ENCODE data around the gene UBXN7.
"Not testable (repeated sequence)": the region's sequence is repeated elsewhere in the genome, so short reads cannot be mapped to it uniquely, and the experiment has no call there.

The UBXN7 gene

GRCh38 chr3:196354132-196354531, 78.1 kb downstream of the UBXN7 start:
- no peak for DNase-seq (ENCODE audit: low spot score)

DNA sequence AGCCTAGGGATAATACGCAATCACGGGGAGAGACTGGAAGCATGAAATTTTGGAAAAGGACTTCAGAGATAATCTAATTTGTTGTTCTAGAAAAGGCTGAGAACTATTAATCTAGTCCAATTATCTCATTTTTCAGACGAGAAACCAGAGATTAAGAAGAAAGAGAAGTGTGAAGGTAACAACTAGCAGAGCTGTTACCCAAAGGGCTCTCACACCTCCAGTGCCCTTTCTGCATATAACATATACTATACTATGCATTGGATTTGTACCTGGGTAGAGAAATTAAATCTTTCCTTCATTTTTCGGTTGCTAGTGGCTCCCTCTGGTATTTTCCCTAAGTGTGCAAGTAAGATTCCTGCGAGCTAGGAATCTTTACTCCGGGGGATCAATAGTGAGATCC, 80.7 kb downstream of the UBXN7 start:
- no peak for DNase-seq (ENCODE audit: low spot score)

DNA sequence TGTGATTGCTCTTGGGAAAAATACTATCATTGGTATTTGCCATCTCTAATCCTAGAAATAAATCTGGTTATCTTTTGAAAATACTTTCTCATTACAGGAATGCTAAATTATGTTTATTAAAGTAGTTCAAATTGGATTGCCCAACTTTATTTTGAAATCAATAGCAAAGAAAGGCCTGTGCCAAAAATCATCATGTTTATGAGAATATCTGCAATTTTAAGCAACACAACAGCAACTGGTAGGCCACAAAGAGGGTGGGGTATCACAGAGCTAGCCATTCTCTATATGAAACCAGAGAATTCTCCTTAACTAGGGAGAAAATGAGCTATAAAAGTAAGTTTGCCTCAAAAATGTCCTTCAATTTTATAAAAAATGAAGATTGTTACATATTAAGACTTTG, 82.2 kb downstream of the UBXN7 start:
- DNase-seq (ENCODE audit: low spot score) = no peak

GRCh38 chr3:196348698-196349097, 83.5 kb downstream of the UBXN7 start:
- no peak for DNase-seq (ENCODE audit: low spot score)

GRCh38 chr3:196344663-196345062, 87.6 kb downstream of the UBXN7 start:
- DNase-seq (ENCODE audit: low spot score) = no peak

DNA sequence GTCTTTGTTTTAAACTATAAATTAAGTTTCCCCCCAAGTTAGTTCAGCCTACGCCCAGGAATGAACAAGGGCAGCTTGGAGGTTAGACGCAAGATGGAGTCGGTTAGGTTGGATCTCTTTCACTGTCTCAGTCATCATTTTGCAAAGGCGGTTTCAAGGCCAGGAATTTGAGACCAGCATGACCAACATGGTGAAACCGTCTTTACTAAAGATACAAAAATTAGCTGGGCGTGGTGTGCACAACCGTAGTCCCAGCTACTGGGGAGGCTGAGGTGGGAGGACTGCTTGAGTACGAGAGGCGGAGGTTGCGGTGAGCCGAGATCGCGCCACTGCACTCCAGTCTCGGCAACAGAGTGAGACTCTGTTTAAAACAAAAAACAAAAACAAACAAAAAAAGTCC, 88.3 kb downstream of the UBXN7 start:
- DNase-seq (ENCODE audit: low spot score) = not testable (repeated sequence)

DNA sequence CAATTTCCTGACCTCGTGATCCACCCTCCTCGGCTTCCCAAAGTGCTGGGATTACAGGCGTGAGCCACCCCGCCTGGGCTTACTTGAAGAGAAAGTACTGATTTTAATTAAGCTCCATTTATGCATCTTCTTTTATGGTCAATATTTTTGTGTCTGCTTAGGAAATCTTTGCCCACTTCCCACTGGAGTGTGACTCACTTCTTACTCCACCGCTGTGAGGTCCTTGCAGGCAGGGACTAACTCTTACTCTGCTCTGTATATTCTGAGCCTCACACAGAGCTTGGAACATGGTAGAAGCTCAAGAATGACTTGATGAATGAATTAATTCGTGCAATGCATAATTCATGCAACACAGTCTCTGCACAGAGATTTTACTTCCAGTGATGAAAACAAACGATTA, 91.1 kb downstream of the UBXN7 start:
- no peak for DNase-seq (ENCODE audit: low spot score)

DNA sequence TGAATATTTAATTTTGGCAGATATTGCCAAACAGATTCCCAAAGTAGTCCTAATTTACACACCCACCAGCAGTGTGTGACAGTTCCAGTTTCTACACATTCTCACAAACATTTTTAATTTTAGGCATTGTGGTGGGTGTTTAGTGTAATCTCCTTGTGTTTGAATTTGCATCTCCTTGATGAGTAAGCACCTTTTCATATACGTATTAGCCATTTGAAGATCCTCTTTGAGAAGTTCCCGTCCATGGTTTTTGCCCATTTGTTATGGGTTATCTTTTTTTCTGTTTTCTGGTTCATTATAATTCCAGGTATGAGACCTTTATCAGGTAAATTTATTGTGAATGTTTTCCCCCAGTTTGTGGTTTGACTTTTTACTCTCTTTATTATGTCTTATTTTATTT, 91.8 kb downstream of the UBXN7 start:
- no peak for DNase-seq (ENCODE audit: low spot score)

- no peak for DNase-seq (ENCODE audit: low spot score)
Measured at GRCh38 chr3:196339493-196340254, 92.6 kb downstream of the UBXN7 start.

- no peak for DNase-seq (ENCODE audit: low spot score)
Measured at GRCh38 chr3:196339044-196339443, 93.2 kb downstream of the UBXN7 start.

GRCh38 chr3:196336319-196337145, 95.7 kb downstream of the UBXN7 start:
- DNase-seq (ENCODE audit: low spot score) = no peak

- DNase-seq (ENCODE audit: low spot score) = no peak
Measured at GRCh38 chr3:196335503-196335948, 96.7 kb downstream of the UBXN7 start.

GRCh38 chr3:196334982-196335381, 97.2 kb downstream of the UBXN7 start:
- no peak for DNase-seq (ENCODE audit: low spot score)

DNA sequence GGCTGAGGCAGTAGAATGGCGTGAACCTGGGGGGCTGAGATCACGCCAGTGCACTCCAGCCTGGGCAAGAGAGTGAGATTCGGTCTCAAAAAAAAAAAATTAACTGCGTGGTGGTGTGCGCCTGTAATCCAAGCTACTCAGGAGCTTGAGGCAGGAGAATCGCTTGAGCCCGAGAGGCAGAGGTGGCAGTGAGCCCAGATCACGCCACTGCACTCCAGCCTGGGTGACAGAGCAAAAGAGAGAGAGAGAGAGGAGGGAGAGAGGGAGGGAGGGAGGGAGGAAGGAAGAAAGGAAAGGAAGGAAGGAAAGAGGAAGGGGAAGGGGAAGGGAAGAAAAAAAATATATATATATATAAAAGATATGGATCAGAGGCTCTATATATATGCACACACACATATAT, 100.1 kb downstream of the UBXN7 start:
- no peak for DNase-seq (ENCODE audit: low spot score)

GRCh38 chr3:196327405-196327804, 104.8 kb downstream of the UBXN7 start:
- DNase-seq (ENCODE audit: low spot score) = no peak

DNA sequence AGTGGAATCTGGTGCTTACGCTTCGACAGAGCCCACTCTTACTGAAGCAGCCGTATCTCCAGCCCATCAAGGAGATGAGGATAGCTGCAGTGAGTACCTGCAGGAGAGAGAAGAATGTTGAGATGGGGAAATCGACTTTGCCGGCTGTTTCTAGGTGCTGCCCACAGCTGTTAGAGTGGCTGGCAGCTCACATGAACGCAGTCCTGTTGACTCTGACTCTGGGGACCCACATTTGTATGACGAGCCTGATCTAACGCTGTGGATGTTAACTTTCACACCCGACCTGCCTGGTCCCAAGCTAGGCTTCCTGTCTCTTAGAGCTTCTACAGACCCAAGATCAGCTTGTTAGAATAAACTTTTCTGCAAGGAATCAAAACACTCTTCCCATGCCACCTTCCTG, 105.3 kb downstream of the UBXN7 start:
- no peak for DNase-seq (ENCODE audit: low spot score)

DNA sequence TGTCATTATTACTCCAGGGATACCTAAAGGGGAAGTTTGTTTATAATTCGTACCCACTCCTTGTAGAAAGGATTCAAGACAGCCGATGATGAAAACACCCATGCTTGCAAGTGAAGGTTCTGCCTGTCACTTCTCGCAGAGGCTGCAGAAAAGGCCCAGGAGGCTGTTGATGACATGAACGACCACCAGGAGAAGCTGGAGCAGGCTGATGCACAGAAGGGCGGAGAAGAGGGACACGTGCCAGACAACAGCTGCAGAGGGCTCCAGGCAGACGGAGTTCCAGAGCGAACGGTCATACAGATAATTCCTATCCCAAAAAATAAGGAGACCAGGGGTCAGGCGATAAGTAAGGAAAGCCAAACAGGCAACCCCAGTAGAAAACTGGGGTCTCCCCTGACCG, 108.5 kb downstream of the UBXN7 start:
- no peak for DNase-seq (ENCODE audit: low spot score)

GRCh38 chr3:196323016-196323415, 109.2 kb downstream of the UBXN7 start:
- DNase-seq (ENCODE audit: low spot score) = no peak

GRCh38 chr3:196321162-196321561, 111.1 kb downstream of the UBXN7 start:
- no peak for DNase-seq (ENCODE audit: low spot score)

DNA sequence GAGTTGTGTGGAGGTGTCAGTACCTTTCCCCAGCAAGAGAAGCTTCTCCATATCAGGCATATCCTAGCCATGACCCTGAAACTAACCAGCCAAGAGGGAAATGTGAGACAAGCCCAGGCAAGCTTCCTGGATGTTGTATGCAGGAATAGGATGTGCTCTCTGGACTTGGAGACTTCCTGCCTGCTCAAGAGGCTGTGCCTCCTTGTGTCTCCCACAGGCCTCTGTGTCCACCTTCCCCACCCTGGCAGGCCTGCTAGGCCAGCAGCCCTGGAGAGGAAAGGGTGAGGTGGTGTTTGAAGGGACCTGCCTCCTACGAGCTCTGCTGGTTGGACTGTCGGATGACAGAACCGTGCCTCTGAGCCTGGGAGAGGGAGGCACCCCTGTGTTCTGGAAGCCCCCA, 112.1 kb downstream of the UBXN7 start:
- no peak for DNase-seq (ENCODE audit: low spot score)

- peak; percentile 89 for DNase-seq (ENCODE audit: low spot score)
Measured at GRCh38 chr3:196317687-196318467, 114.3 kb downstream of the UBXN7 start, which contains the start of gene DYNLT2B. TSS of gene DYNLT2B (minus strand) at chr3:196318240. CDS start at chr3:196318152, 88 bp downstream.
